Upper lobe of right lung (tissue), 1 donor: ENCODE data around the gene MAML2. TPM values are rescaled to one million over a fixed set of nuclear protein-coding genes. Genes with fewer than 3 reads are reported as not detected.

ENCODE experiments used
- ATAC-seq: fragments of 200-7000 bp; cut with Tn5 transposase; one replicate; pipeline ENCODE4 v1.9.1; 2020; ENCODE audit warnings: mild to moderate bottlenecking, moderate library complexity
- DNase-seq: peaks from one replicate; pipeline ENCODE4 v3.0.0-alpha.2; 2020
- H3K27ac ChIP-seq: fragments of 200-600 bp; one replicate; pipeline ENCODE4 v1.8.0; 2022
- H3K27me3 ChIP-seq: fragments of 200-600 bp; one replicate; pipeline ENCODE4 v1.8.0; 2022; ENCODE audit warnings: mild to moderate bottlenecking
- H3K36me3 ChIP-seq: fragments of 200-600 bp; one replicate; pipeline ENCODE4 v1.8.0; 2022
- H3K4me1 ChIP-seq: fragments of 200-600 bp; one replicate; pipeline ENCODE4 v1.8.0; 2022
- H3K4me3 ChIP-seq: fragments of 200-600 bp; one replicate; pipeline ENCODE4 v1.8.0; 2022; ENCODE audit warnings: mild to moderate bottlenecking
- H3K9me3 ChIP-seq: fragments of 200-600 bp; one replicate; pipeline ENCODE4 v1.8.0; 2022
- CTCF ChIP-seq: fragments of 200-600 bp; IDR thresholded peaks from one replicate; pipeline ENCODE4 v1.8.0; 2022; ENCODE audit warnings: antibody characterized with exemption
- intact Hi-C: fragments of 100-400 bp; cut with DNase I; formaldehyde crosslinking; loops from one replicate; pipeline ENCODE4 v1.11.0; 2022
- total RNA-seq: library from RNA; stranded (reverse); fragmentation: NEBNext Ultra II Directional; extraction: Animal tissue kit (Norgen Biotek cat#: 25700); gene quantifications from one replicate; pipeline ENCODE4 v1.2.1, GENCODE V29; 2021
- donor health status: DM: no; HTN: yes; CAD: no; lungs with severe emphysema.

The MAML2 gene
- total RNA-seq, 1 donor from 2014 or later = 27.5 TPM

- Histone ChIP-seq H3K4me3 (no peak overlapping the region), H3K4me1 (peaks cover 41% of the 10 kb centered on the region), H3K27me3 (no peaks in the 10 kb centered on the region), H3K36me3 (no peaks in the 10 kb centered on the region), H3K9me3 (no peaks in the 10 kb centered on the region), H3K27ac (no peak overlapping the region)
- intact Hi-C loops = no loop called here
- no peak for ATAC-seq
- DNase-seq = no peak
- TF ChIP-seq CTCF = no peak
These were observed 205.6 kb downstream of the MAML2 start for GRCh38 chr11:96137373-96137772.

- Histone ChIP-seq H3K36me3 (no peaks in the 10 kb centered on the region), H3K27ac (no peak overlapping the region), H3K9me3 (no peaks in the 10 kb centered on the region), H3K4me1 (peaks cover 35% of the 10 kb centered on the region), H3K4me3 (no peak overlapping the region), H3K27me3 (no peaks in the 10 kb centered on the region)
- no peak for TF ChIP-seq CTCF
- ATAC-seq (no peak), DNase-seq (no peak)
- intact Hi-C loops = no loop called here
These were observed 206.2 kb downstream of the MAML2 start for GRCh38 chr11:96136613-96137298.

- Histone ChIP-seq H3K4me3 (no peak overlapping the region), H3K36me3 (no peaks in the 10 kb centered on the region), H3K9me3 (no peaks in the 10 kb centered on the region), H3K4me1 (peaks cover 28% of the 10 kb centered on the region), H3K27ac (peak overlapping the region; percentile 14), H3K27me3 (no peaks in the 10 kb centered on the region)
- TF ChIP-seq CTCF = no peak
- ATAC-seq (peak; percentile 88), DNase-seq (no peak)
- intact Hi-C loops = no loop called here
These were observed 208.4 kb downstream of the MAML2 start for GRCh38 chr11:96134602-96135001.

GRCh38 chr11:96132437-96132836 lies 210.6 kb downstream of the MAML2 start:
- no peak for ATAC-seq
- no peak for DNase-seq
- Histone ChIP-seq H3K27me3 (no peaks in the 10 kb centered on the region), H3K9me3 (no peaks in the 10 kb centered on the region), H3K27ac (no peak overlapping the region), H3K4me3 (no peak overlapping the region), H3K4me1 (peaks cover 29% of the 10 kb centered on the region), H3K36me3 (no peaks in the 10 kb centered on the region)
- intact Hi-C loops = no loop called here
- TF ChIP-seq CTCF = no peak

- H3K9me3 ChIP-seq = no peaks in the 10 kb centered on the region
- no peaks in the 10 kb centered on the region for H3K27me3 ChIP-seq
- no peak overlapping the region for H3K4me3 ChIP-seq
- ATAC-seq (no peak), DNase-seq (no peak)
- H3K4me1 ChIP-seq = peaks cover 15% of the 10 kb centered on the region
- H3K36me3 ChIP-seq = no peaks in the 10 kb centered on the region
- H3K27ac ChIP-seq = no peak overlapping the region
- TF ChIP-seq CTCF = no peak
- intact Hi-C loops = no loop called here
These were observed 212.9 kb downstream of the MAML2 start for GRCh38 chr11:96130061-96130620.

GRCh38 chr11:96127596-96127959 lies 215.4 kb downstream of the MAML2 start:
- intact Hi-C loops = no loop called here
- Histone ChIP-seq H3K27ac (no peak overlapping the region), H3K4me1 (peaks cover 3% of the 10 kb centered on the region), H3K27me3 (no peaks in the 10 kb centered on the region), H3K36me3 (no peaks in the 10 kb centered on the region), H3K4me3 (no peak overlapping the region), H3K9me3 (no peaks in the 10 kb centered on the region)
- ATAC-seq (no peak), DNase-seq (no peak)
- TF ChIP-seq CTCF = no peak
